Endothelial cell of umbilical vein (primary cell): Measurements from ENCODE around the gene TMEM97. TPM values are rescaled to one million over a fixed set of nuclear protein-coding genes. Genes with fewer than 3 reads are reported as not detected.

Experiments
- BruUV-seq: library from RNA; stranded (reverse); fragments of 400-500 nt; replicated peaks from 2 replicates; lab custom pipeline; 2021; lab: Mats Ljungman, UMichigan
- CTCF ChIA-PET: fragments of 300-600, 350-600 bp; sonication (Branson Sonifier 250); formaldehyde crosslinking; loops from one replicate; lab custom pipeline; 2021; ENCODE audit warnings: antibody characterized with exemption, inconsistent platforms; lab: Charles Lee
- POLR2A ChIA-PET: fragments of 300-600, 350-600 bp; sonication (Branson Sonifier 250); formaldehyde crosslinking; loops from one replicate; lab custom pipeline; 2021; ENCODE audit warnings: antibody characterized with exemption, inconsistent platforms; lab: Charles Lee
- DNase-seq: peaks from one replicate; pipeline ENCODE4 v3.0.0-alpha.2; 2011; ENCODE audit warnings: low read depth, low spot score
- FAIRE-seq: peaks from 2 replicates; lab custom pipeline; 2011; peaks lifted over from hg19 to GRCh38; lab: Jason Lieb, UNC
- H2AFZ ChIP-seq: 2 replicates; pipeline ENCODE4 v1.6.0; 2012; ENCODE audit warnings: low read depth, low read length, control low read depth, inconsistent platforms
- H3K27ac ChIP-seq: 2 replicates; pipeline ENCODE4 v1.5.1; 2011; ENCODE audit warnings: low read depth, mild to moderate bottlenecking, control low read depth, low read length, moderate library complexity; ENCODE audit not compliant: insufficient read depth
- H3K27me3 ChIP-seq, 2 experiments: 2 replicates each; pipeline versions ENCODE4 v1.6.0 to v1.6.1; 2011; ENCODE audit warnings: low read length in 2 of 2, mixed read lengths in 1 of 2; ENCODE audit not compliant: control insufficient read depth in 2 of 2, insufficient read depth in 2 of 2
- H3K36me3 ChIP-seq, 2 experiments: 2 replicates in 1 of 2; 3 replicates in 1 of 2; pipeline ENCODE4 v1.5.1; 2011; ENCODE audit warnings: low read length in 2 of 2, mild to moderate bottlenecking in 1 of 2, moderate library complexity in 1 of 2; ENCODE audit not compliant: control insufficient read depth in 2 of 2, insufficient read depth in 2 of 2; ENCODE audit errors: extremely low read depth in 1 of 2
- H3K4me1 ChIP-seq: 3 replicates; pipeline ENCODE4 v1.5.1; 2011; ENCODE audit warnings: mild to moderate bottlenecking, low read length; ENCODE audit not compliant: control insufficient read depth, insufficient read depth; ENCODE audit errors: extremely low read depth
- H3K4me2 ChIP-seq: 2 replicates; pipeline ENCODE4 v1.6.1; 2011; ENCODE audit warnings: low read length, control low read depth, mixed read lengths; ENCODE audit not compliant: insufficient read depth
- H3K4me3 ChIP-seq, 3 experiments: fragments of 200-600 bp in 1 of 3; sonication (generic), shearing (Covaris generic) in 1 of 3; replicated peaks in 1 of 3; 2 replicates each; pipeline ENCODE4 v1.5.1; 2011 to 2016; ENCODE audit warnings: control low read depth in 3 of 3, low read length in 3 of 3, mild to moderate bottlenecking in 2 of 3, inconsistent platforms in 1 of 3, low read depth in 1 of 3, moderate library complexity in 1 of 3; ENCODE audit not compliant: insufficient read depth in 1 of 3
- H3K79me2 ChIP-seq: 2 replicates; pipeline ENCODE4 v1.6.0; 2012; ENCODE audit warnings: low read length, inconsistent platforms; ENCODE audit not compliant: control insufficient read depth, insufficient read depth
- H3K9ac ChIP-seq: replicated peaks from 2 replicates; pipeline ENCODE3; 2011; ENCODE audit warnings: low read length, control low read depth; ENCODE audit not compliant: insufficient read depth; ENCODE audit errors: extremely low read depth
- H3K9me1 ChIP-seq: replicated peaks from 3 replicates; pipeline ENCODE4 v1.6.0; 2011; ENCODE audit warnings: mild to moderate bottlenecking, low read length; ENCODE audit not compliant: control insufficient read depth, insufficient read depth; ENCODE audit errors: extremely low read depth
- H3K9me3 ChIP-seq: replicated peaks from 2 replicates; pipeline ENCODE4 v1.5.1; 2012; ENCODE audit warnings: low read length, inconsistent platforms; ENCODE audit not compliant: control insufficient read depth, insufficient read depth
- H4K20me1 ChIP-seq: replicated peaks from 2 replicates; pipeline ENCODE3; 2011; ENCODE audit warnings: mild to moderate bottlenecking, low read length; ENCODE audit not compliant: control insufficient read depth, insufficient read depth; ENCODE audit errors: extremely low read depth
- CTCF ChIP-seq, 2 donors: IDR thresholded peaks; 1 replicate in 1 of 2; 2 replicates in 1 of 2; pipeline ENCODE4 v1.5.1; 2011; ENCODE audit warnings: low read length in 2 of 2, mild to moderate bottlenecking in 2 of 2, moderate library complexity in 2 of 2, control low read depth in 1 of 2, inconsistent platforms in 1 of 2, low read depth in 1 of 2; ENCODE audit not compliant: insufficient read depth in 1 of 2; ENCODE audit errors: extremely low read depth in 1 of 2
- EZH2 ChIP-seq: IDR thresholded peaks from 2 replicates; pipeline ENCODE4 v1.6.1; 2012; ENCODE audit warnings: borderline replicate concordance, low read depth, mild to moderate bottlenecking, moderate library complexity, low read length, inconsistent platforms; ENCODE audit not compliant: severe bottlenecking
- FOS ChIP-seq: IDR thresholded peaks from 2 replicates; pipeline ENCODE4 v1.6.1; 2011; ENCODE audit warnings: mild to moderate bottlenecking, low read length, moderate library complexity, borderline replicate concordance; ENCODE audit not compliant: insufficient read depth
- GATA2 ChIP-seq: IDR thresholded peaks from 2 replicates; pipeline ENCODE4 v1.7.0; 2011; ENCODE audit warnings: low read depth, mild to moderate bottlenecking, moderate library complexity, mixed read lengths, low read length; ENCODE audit not compliant: insufficient read length, insufficient read depth
- JUN ChIP-seq: IDR thresholded peaks from 2 replicates; pipeline ENCODE4 v1.6.1; 2011; ENCODE audit warnings: borderline replicate concordance, low read depth; ENCODE audit not compliant: insufficient read length, insufficient read depth
- MAX ChIP-seq: IDR thresholded peaks from 2 replicates; pipeline ENCODE4 v1.6.1; 2011; ENCODE audit not compliant: insufficient read depth, insufficient read length
- MYC ChIP-seq: IDR thresholded peaks from one replicate; pipeline ENCODE4 v1.6.1; 2011; ENCODE audit warnings: mild to moderate bottlenecking, low read depth, low read length
- POLR2A ChIP-seq: IDR thresholded peaks from 2 replicates; pipeline ENCODE4 v1.6.1; 2012; ENCODE audit warnings: low read depth, mild to moderate bottlenecking, control low read depth, low read length
- POLR2AphosphoS5 ChIP-seq: IDR thresholded peaks from 2 replicates; pipeline ENCODE4 v1.6.1; 2012; ENCODE audit warnings: low read depth, mild to moderate bottlenecking, control low read depth, low read length, moderate library complexity; ENCODE audit not compliant: insufficient read depth
- dilution Hi-C: fragments of 300-500 bp; cut with MboI; formaldehyde crosslinking; loops from one replicate; pipeline ENCODE4 v1.15.0; 2019; ENCODE audit warnings: low sequenced_read_pairs; ENCODE audit not compliant: extremely low pct_ligation_motif_present
- intact Hi-C: fragments of 100-400 bp; cut with micrococcal nuclease; formaldehyde crosslinking; loops from one replicate; pipeline ENCODE4 v1.10.0; 2022
- polyA plus RNA-seq, 4 experiments: library from polyadenylated mRNA; depleted of rRNA in 3 of 4; stranded (reverse) in 3 of 4; unstranded in 1 of 4; fragments of >200 nt; gene quantifications; 2 replicates each; pipeline versions ENCODE4 v1.2.1 to v1.2.3, GENCODE V29; 2011 to 2012; ENCODE audit warnings: missing spikeins in 1 of 4
- total RNA-seq: library from RNA; stranded (reverse); gene quantifications from 2 replicates; pipeline ENCODE4 v1.2.3, GENCODE V29; 2021

Gene TMEM97
- total and polyA plus RNA-seq, 2 donors (not counting 3 experiments of a cell fraction or from before 2014, with no cell fraction given) = 27.0 to 43.5 TPM

GRCh38 chr17:28327709-28328108 lies 8.7 kb downstream of the TMEM97 start:
- Histone ChIP-seq H3K4me1 (no peaks in the 10 kb centered on the region), H3K9me1 (no peaks in the 10 kb centered on the region), H3K36me3 (peaks cover 16 to 19% of the 10 kb centered on the region in 2 experiments), H3K9me3 (no peaks in the 10 kb centered on the region), H3K4me2 (no peak overlapping the region), H3K27ac (no peak overlapping the region), H2AFZ (no peak overlapping the region), H3K9ac (no peak overlapping the region), H3K27me3 (no peaks in the 10 kb centered on the region), H3K4me3 (no peak overlapping the region), H4K20me1 (no peaks in the 10 kb centered on the region), H3K79me2 (peaks cover 11% of the 10 kb centered on the region)
- DNase-seq = no peak
- no peak for TF ChIP-seq POLR2A
- TF ChIP-seq MYC = no peak
- no TSS peak for BruUV-seq
- POLR2A ChIA-PET = no interaction called here
- intact Hi-C loops (loop anchor here (1.0 kb wide), 1 partner anchor 8 kb away; the partner anchor contains the start of gene TMEM97), dilution Hi-C loops (no loop called here)
- peak; percentile 59 for FAIRE-seq
- CTCF ChIA-PET = no interaction called here

- intact Hi-C loops = no loop called here
- POLR2A ChIA-PET = no interaction called here
- H3K9ac ChIP-seq = no peak overlapping the region
Measured at GRCh38 chr17:28328325-28328724, 9.3 kb downstream of the TMEM97 start.

More at GRCh38 chr17:28328325-28328724, 9.3 kb downstream of the TMEM97 start:
- H3K9me3 ChIP-seq = no peaks in the 10 kb centered on the region
- DNase-seq (no peak), FAIRE-seq (no peak)
- peaks cover 10% of the 10 kb centered on the region for H3K79me2 ChIP-seq
- peaks cover 16 to 19% of the 10 kb centered on the region in 2 experiments for H3K36me3 ChIP-seq
- H3K9me1 ChIP-seq = no peaks in the 10 kb centered on the region
- no peaks in the 10 kb centered on the region for H4K20me1 ChIP-seq
- H3K4me2 ChIP-seq = no peak overlapping the region
- TF ChIP-seq GATA2 (no peak), CTCF (IDR thresholded peaks at IDR 0.05; ENCODE audit: extremely low read depth in 1 of 2, insufficient read depth in 1 of 2, low read depth in 1 of 2, low read length in 2 of 2) (no peak), JUN (no peak), MAX (no peak), FOS (no peak), POLR2AphosphoS5 (no peak), MYC (no peak), EZH2 (no peak), POLR2A (no peak)
- no peaks in the 10 kb centered on the region for H3K27me3 ChIP-seq
- CTCF ChIA-PET = no interaction called here
- H2AFZ ChIP-seq = no peak overlapping the region
- BruUV-seq = no TSS peak
- dilution Hi-C loops = no loop called here
- no peaks in the 10 kb centered on the region for H3K4me1 ChIP-seq
- no peak overlapping the region for H3K4me3 ChIP-seq
- no peak overlapping the region for H3K27ac ChIP-seq
